ENCODE results near the gene NR6A1. TPM values are rescaled to one million over a fixed set of nuclear protein-coding genes. Genes with fewer than 3 reads are reported as not detected.

NR6A1 gene
- total and polyA plus RNA-seq, 2 of the 13 experiments (the other 11 are each of a cell fraction or from before 2014, with no cell fraction given) = 28.1 to 31.5 TPM

DNA sequence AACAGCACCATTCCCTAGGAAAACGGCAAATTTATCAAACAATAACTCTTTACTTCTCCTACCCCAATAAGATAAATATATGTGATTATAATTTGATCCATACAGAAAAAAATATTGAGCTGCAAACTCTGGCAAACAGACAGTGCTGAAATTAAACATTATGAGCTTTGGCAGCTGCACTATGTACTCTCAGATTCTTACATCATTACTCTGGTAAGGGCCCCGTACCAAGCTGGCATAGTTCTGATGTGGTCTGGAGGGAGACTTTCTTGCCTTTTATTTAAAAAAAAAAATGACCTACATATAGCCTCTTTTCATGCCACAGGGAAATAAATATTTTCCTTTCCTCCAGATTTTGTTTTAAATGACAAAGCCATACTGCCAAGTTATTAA lies 95.0 kb downstream of the NR6A1 start:
- no peaks in the 10 kb centered on the region for H3K27me3 ChIP-seq (ENCODE audit: control insufficient read depth in 1 of 2, insufficient read depth in 2 of 2, low read length in 2 of 2)
- no peaks in the 10 kb centered on the region for H3K9me3 ChIP-seq (ENCODE audit: low read length)
- no peak for DNase-seq (ENCODE audit: low spot score)
- ChIA-PET POLR2A (interaction anchor here (1.3 to 1.4 kb wide), 3 partner anchors 10 to 18 kb away, joined by 4 to 6 read pairs (median 5); no protein-coding TSS in a partner anchor), CTCF (ENCODE audit: low intra/inter-chr PET ratio, low total read pairs) (no interaction called here)
- H2AFZ ChIP-seq (ENCODE audit: low read length) = no peak overlapping the region
- no peak for ATAC-seq
- H4K20me1 ChIP-seq (ENCODE audit: insufficient read depth, low read length) = no peaks in the 10 kb centered on the region
- intact Hi-C loops (cut with micrococcal nuclease; ENCODE audit: unreplicated experiment) = no loop called here
- no TSS peak for BruUV-seq (replicated peaks)
- no peak overlapping the region for H3K4me3 ChIP-seq (replicated peaks in 1 of 3; ENCODE audit: insufficient read depth in 1 of 3, low read depth in 2 of 3, low read length in 3 of 3)
- no peak overlapping the region for H3K4me2 ChIP-seq (ENCODE audit: low read depth, low read length)
- H3K4me1 ChIP-seq (ENCODE audit: insufficient read depth, low read length) = peaks cover 41% of the 10 kb centered on the region
- peaks cover 19% of the 10 kb centered on the region for H3K79me2 ChIP-seq (ENCODE audit: insufficient read depth, low read length)
- H3K9ac ChIP-seq (ENCODE audit: insufficient read depth, low read depth, low read length) = no peak overlapping the region
- peaks cover 0 to 1% of the 10 kb centered on the region in 2 experiments; a peak in 1 of 5 replicates for H3K36me3 ChIP-seq (replicated peaks in 1 of 2; ENCODE audit: control insufficient read depth in 1 of 2, insufficient read depth in 2 of 2, low read length in 2 of 2)
- WGBS (ENCODE audit: low lambda C conversion rate) = 85% methylated on average over 2 of the region's 2 CpGs
- in situ Hi-C loops (cut with HindIII; ENCODE audit: extremely low pct_ligation_motif_present, low pct_unique_long_range_greater_than_20kb) = no loop called here
- H3K27ac ChIP-seq (ENCODE audit: extremely low read length, insufficient read depth, low read length) = no peak overlapping the region
- TF ChIP-seq ZNF773 (CRISPR knock-in tag; IDR thresholded peaks at IDR 0.05; ENCODE audit: borderline replicate concordance) (no peak), PITX1 (CRISPR knock-in tag; IDR thresholded peaks at IDR 0.05) (no peak), TBX2 (CRISPR knock-in tag; IDR thresholded peaks at IDR 0.05; ENCODE audit: borderline replicate concordance) (no peak), ZNF317 (CRISPR knock-in tag; IDR thresholded peaks at IDR 0.05) (no peak), STAT5B (CRISPR knock-in tag; IDR thresholded peaks at IDR 0.05) (no peak), ZBTB7A (CRISPR knock-in tag; IDR thresholded peaks at IDR 0.05) (no peak), ZNF839 (CRISPR knock-in tag; IDR thresholded peaks at IDR 0.05; ENCODE audit: borderline replicate concordance) (no peak), ZNF547 (CRISPR knock-in tag; IDR thresholded peaks at IDR 0.05) (no peak), ZNF557 (CRISPR knock-in tag; IDR thresholded peaks at IDR 0.05) (no peak)
- no peak for FAIRE-seq
